Karpas-422 (cell line): Measurements from ENCODE around the gene SLC36A3. TPM values are rescaled to one million over a fixed set of nuclear protein-coding genes. Genes with fewer than 3 reads are reported as not detected.

ENCODE experiments used
- DNase-seq: peaks from one replicate; pipeline ENCODE4 v3.0.0-alpha.2; 2015
- H2AFZ ChIP-seq: fragments of 200-600 bp; sonication (generic); 2 replicates; pipeline ENCODE4 v1.6.1; 2014; ENCODE audit warnings: antibody characterized with exemption, low read length, mixed read lengths
- H3K27ac ChIP-seq: fragments of 200-600 bp; sonication (generic); 2 replicates; pipeline ENCODE4 v1.5.1; 2014; ENCODE audit warnings: mild to moderate bottlenecking, low read length, moderate library complexity
- H3K27me3 ChIP-seq: fragments of 200-600 bp; sonication (generic); 2 replicates; pipeline ENCODE4 v1.6.1; 2014; ENCODE audit warnings: low read length, mixed read lengths
- H3K36me3 ChIP-seq: fragments of 200-600 bp; sonication (generic); 2 replicates; pipeline ENCODE4 v1.6.1; 2014; ENCODE audit warnings: low read length, mixed read lengths; ENCODE audit not compliant: insufficient read depth
- H3K4me1 ChIP-seq: fragments of 200-600 bp; sonication (generic); 2 replicates; pipeline ENCODE4 v1.6.1; 2014; ENCODE audit warnings: mild to moderate bottlenecking, low read length, mixed read lengths
- H3K4me2 ChIP-seq: fragments of 200-600 bp; sonication (generic); 2 replicates; pipeline ENCODE4 v1.6.1; 2014; ENCODE audit warnings: low read length, low read depth, mild to moderate bottlenecking; ENCODE audit not compliant: poor library complexity, severe bottlenecking
- H3K4me3 ChIP-seq: fragments of 200-600 bp; sonication (generic); 2 replicates; pipeline ENCODE4 v1.5.1; 2014; ENCODE audit warnings: mild to moderate bottlenecking, antibody characterized with exemption, low read length, mixed read lengths
- H3K79me2 ChIP-seq: fragments of 200-600 bp; sonication (generic); 2 replicates; pipeline ENCODE4 v1.6.1; 2014; ENCODE audit warnings: mild to moderate bottlenecking, low read length, mixed read lengths
- H3K9ac ChIP-seq: fragments of 200-600 bp; sonication (generic); 2 replicates; pipeline ENCODE4 v1.6.0; 2014; ENCODE audit warnings: low read length
- H3K9me2 ChIP-seq: fragments of 200-600 bp; sonication (generic), shearing (Covaris generic); replicated peaks from 2 replicates; pipeline ENCODE4 v1.6.0; 2014; ENCODE audit warnings: mild to moderate bottlenecking, low read length, moderate library complexity; ENCODE audit not compliant: insufficient read depth
- H3K9me3 ChIP-seq: fragments of 300-700, 200-600 bp; sonication (generic); 2 replicates; pipeline ENCODE4 v1.6.1; 2014; ENCODE audit warnings: low read length, mixed read lengths
- H4K20me1 ChIP-seq: fragments of 200-600 bp; sonication (generic); 2 replicates; pipeline ENCODE4 v1.6.1; 2014; ENCODE audit warnings: mild to moderate bottlenecking, antibody characterized with exemption, low read length, low read depth; ENCODE audit not compliant: insufficient read depth
- total RNA-seq: library from RNA; depleted of rRNA; stranded (reverse); fragments of >200 nt; shearing (Covaris generic); gene quantifications from 2 replicates; pipeline ENCODE4 v1.2.3, GENCODE V29; 2014; ENCODE audit warnings: low replicate concordance; rRNA removed

SLC36A3 gene
- total RNA-seq, 1 experiment from 2014 or later: not detected

DNA sequence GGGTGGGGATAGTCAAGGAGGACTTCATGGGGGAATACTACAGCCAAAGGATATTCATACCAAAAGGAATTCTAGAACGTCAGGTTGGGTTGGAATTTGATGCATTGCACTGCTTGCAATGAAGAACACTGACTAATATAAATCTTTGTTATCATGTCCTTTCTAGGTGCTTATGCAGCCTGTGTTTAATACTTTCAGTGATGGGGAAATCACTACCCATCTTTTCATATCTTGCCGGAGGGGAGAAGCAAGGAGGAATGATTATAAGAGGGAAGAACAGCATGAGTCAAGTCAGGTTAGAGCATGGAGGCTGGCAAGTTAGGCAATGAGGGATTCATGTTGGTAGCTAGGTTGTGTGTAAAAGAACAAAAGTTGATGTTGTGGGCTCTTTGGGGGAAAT lies 74.6 kb downstream of the SLC36A3 start:
- Histone ChIP-seq H3K9me3 (no peaks in the 10 kb centered on the region), H3K4me2 (no peak overlapping the region), H3K4me1 (peaks cover 52% of the 10 kb centered on the region), H3K27ac (no peak overlapping the region; the same call in 1 of the 2 replicates), H3K9ac (no peak overlapping the region), H3K27me3 (no peaks in the 10 kb centered on the region), H3K79me2 (no peaks in the 10 kb centered on the region), H3K4me3 (no peak overlapping the region), H2AFZ (no peak overlapping the region), H3K9me2 (no peaks in the 10 kb centered on the region), H4K20me1 (no peaks in the 10 kb centered on the region), H3K36me3 (no peaks in the 10 kb centered on the region)
- no peak for DNase-seq

DNA sequence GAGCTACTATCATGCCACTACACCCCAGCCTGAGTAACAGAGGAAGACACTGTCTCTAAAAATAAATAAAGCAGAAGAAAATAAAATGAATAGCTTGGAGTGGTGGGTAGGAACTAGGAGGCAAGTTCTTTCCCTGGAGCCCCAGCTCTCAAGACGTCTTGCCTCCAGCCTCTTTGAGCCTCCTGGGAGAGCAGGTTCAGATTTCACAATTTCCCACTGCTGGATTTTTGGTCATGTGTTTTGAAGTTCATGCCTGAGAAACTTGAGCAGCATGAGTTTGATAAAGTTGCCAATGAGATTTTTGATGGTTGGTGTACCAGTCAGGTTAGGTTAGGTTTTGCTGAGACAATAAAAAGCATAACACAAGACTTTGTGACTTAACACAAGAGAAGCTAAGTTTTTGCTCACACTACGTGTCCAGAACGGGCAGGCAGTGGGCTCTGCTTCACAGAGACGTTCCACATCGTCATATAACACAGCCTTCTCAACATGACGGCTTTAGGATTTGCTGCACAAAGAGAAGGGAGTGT lies 75.6 kb downstream of the SLC36A3 start:
- Histone ChIP-seq H3K9me3 (no peaks in the 10 kb centered on the region), H3K4me1 (peaks cover 48% of the 10 kb centered on the region), H3K79me2 (peaks cover 5% of the 10 kb centered on the region)

More for the DNA sequence above, 75.6 kb downstream of the SLC36A3 start:
- Histone ChIP-seq H3K27me3 (no peaks in the 10 kb centered on the region), H3K27ac (peak overlapping the region; percentile 51), H3K4me2 (no peak overlapping the region), H3K9ac (no peak overlapping the region), H3K36me3 (no peaks in the 10 kb centered on the region), H4K20me1 (no peaks in the 10 kb centered on the region), H3K4me3 (no peak overlapping the region), H2AFZ (no peak overlapping the region), H3K9me2 (no peaks in the 10 kb centered on the region)
- no peak for DNase-seq

Other genes with a start within 250 kb of the SLC36A3 start
- gene TNIP1, start 222.7 kb downstream of the SLC36A3 start, total RNA-seq: 106 and 205 TPM in 2 replicates
- 277 and 387 TPM in 2 replicates for gene ANXA6, start 146.0 kb downstream of the SLC36A3 start, total RNA-seq
- 241 and 291 TPM in 2 replicates for gene CCDC69, start 79.7 kb downstream of the SLC36A3 start, total RNA-seq
- gene GM2A, start 50.6 kb downstream of the SLC36A3 start, total RNA-seq: 132 and 133 TPM in 2 replicates
- gene SLC36A2, start 43.8 kb upstream of the SLC36A3 start, total RNA-seq: not detected in 2 replicates
- 8.4 and 12.7 TPM in 2 replicates for gene SLC36A1, start 143.8 kb upstream of the SLC36A3 start, total RNA-seq